GM10266 (cell line): ENCODE results near the gene RECQL5.

Experiments used
- DNase-seq: peaks from one replicate; pipeline ENCODE4 v3.0.0; 2012; ENCODE audit errors: extremely low spot score
- TF ChIP-seq, protein P1 (sequence below): IDR thresholded peaks from 2 replicates; pipeline ENCODE4 v1.5.1; 2012; ENCODE audit warnings: mild to moderate bottlenecking, low read depth; ENCODE audit not compliant: control insufficient read depth, insufficient read depth; ENCODE audit errors: missing control alignments

The RECQL5 gene

DNA sequence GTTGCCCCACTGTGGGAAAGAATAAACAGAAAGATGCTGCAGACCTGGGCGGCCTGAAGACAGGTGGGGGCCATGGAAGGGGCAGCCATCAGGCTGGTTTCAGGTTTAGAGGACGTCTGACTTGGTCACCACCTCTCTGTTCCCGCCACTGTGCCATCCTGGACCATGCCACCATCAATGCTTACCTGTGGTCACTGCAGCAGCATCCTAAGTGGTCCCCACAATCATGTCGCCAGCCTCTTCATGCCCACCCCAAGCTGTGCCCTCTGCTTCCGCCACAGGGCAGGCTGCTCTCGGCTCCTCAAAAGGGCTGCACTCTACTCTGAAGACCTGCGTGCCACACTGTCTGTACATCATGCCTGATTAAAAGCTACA is 23.3 kb downstream of the RECQL5 start:
- TF ChIP-seq, protein P1, sequence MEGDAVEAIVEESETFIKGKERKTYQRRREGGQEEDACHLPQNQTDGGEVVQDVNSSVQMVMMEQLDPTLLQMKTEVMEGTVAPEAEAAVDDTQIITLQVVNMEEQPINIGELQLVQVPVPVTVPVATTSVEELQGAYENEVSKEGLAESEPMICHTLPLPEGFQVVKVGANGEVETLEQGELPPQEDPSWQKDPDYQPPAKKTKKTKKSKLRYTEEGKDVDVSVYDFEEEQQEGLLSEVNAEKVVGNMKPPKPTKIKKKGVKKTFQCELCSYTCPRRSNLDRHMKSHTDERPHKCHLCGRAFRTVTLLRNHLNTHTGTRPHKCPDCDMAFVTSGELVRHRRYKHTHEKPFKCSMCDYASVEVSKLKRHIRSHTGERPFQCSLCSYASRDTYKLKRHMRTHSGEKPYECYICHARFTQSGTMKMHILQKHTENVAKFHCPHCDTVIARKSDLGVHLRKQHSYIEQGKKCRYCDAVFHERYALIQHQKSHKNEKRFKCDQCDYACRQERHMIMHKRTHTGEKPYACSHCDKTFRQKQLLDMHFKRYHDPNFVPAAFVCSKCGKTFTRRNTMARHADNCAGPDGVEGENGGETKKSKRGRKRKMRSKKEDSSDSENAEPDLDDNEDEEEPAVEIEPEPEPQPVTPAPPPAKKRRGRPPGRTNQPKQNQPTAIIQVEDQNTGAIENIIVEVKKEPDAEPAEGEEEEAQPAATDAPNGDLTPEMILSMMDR: no peak
- DNase-seq: no peak

DNA sequence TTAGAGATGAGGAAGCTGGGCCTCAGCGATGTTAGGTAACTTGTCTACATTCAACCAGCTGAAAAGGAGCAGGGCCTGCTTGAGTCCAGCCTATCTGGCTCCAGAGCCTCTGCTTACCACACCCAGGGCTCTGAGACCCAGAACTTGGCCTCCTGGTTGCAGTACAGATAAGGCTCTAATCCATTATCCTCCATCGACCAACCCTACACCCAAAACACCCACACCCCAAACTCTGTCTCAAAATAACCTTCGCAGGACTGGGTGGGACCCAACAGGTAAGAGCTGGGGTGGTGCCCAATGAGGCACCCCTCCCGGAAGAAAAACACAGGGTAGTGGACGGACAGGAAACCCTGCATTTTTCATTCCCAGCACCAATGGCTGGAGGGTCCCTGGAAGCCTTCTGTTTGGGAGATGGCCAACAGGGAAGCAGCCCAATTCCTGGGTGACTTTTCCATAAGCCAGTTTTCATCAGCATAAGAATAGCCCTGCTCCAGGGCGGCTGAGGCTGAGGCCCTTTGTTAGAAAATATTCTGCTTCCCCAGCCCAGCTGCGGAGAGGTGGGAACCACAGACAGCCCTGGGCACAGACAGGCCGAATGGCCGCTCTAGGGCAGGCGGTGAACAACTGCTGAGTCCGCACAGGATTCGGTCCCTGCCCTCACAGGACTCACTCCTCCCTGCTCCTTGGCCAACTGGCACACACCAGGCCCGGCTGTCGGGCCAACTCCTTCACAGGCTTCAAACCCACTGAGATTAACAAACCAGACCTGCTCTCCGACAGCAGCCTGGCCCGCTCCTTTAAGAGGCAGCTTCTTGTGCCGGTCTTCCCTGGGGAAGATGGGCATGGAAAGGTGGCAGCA is 23.9 kb downstream of the RECQL5 start:
- DNase-seq: no peak
- TF ChIP-seq, protein P1: no peak

DNA sequence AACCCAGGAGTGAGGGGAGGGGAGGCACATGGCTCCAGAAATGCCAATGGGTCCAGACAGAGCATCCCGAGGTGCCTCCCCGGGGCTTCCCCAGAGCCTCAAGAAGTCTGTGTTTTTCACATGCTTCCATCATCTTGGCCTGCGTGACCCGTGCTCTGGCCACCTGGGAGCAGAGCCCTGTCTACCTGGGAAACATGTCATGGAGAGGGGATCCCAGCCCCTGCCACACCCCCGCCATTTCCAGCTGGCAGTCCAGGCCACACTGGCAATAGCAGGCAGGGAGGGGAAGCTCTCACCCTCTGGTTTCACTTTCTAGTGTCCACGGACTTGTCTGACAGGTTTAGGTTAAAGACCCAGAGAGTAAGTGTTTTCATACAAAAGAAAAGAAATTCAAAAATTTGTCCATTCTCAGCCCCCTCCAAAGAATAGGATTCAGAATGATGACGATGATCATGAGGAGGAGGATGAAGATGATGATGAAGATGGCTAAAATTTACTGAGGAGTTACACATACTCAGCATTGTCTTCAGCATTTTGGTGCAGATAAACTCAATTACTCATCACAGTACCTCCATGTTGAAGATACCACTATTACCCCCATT is 24.7 kb downstream of the RECQL5 start:
- no peak for DNase-seq
- TF ChIP-seq, protein P1: no peak

DNA sequence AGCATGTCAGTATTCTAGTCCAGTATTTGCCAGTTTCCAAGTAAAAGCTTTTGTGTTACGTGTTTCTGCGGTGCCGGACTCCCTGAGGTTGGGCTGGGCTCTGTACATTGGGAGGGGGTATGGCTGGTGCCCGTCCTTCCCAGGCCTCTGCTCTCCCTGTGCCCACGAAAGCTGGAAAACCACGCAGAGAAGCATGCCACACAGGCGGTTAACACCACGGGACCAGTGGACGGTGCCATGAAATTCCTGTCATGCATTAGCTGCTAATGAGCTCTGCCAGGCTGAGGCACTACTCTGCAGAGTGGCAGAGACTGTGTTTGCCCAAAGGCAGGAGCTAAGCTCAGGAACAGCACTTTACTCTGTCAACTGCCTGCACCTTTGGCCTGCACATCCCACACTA is 25.6 kb downstream of the RECQL5 start:
- TF ChIP-seq, protein P1: no peak
- no peak for DNase-seq

DNA sequence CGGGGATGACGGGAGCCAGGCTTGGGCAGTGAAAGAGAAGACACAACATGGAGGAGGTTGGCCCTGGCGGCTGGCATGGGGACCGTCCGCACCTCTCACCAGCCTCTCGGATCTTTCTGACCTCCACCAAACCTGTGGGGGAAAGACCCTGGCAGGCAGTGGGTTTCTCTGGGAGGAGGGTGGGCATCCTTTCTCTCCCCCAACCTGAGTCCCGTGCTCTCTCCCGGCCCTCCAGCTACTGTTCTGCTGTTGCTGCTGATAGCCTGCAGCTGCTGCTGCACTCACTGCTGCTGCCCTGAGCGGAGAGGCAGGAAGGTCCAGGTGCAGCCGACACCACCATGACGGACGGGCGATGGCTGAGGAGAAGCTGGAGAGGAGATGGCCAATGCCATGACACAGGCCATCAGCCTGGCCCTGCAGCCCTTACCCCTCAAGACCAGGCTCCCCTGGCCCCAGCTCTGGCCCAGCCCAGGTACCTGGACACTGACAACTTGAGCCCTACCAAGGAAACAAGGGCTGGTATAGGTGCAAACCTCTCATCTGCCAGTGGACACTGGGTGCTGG is 26.3 kb downstream of the RECQL5 start:
- DNase-seq: no peak
- TF ChIP-seq, protein P1: no peak

DNA sequence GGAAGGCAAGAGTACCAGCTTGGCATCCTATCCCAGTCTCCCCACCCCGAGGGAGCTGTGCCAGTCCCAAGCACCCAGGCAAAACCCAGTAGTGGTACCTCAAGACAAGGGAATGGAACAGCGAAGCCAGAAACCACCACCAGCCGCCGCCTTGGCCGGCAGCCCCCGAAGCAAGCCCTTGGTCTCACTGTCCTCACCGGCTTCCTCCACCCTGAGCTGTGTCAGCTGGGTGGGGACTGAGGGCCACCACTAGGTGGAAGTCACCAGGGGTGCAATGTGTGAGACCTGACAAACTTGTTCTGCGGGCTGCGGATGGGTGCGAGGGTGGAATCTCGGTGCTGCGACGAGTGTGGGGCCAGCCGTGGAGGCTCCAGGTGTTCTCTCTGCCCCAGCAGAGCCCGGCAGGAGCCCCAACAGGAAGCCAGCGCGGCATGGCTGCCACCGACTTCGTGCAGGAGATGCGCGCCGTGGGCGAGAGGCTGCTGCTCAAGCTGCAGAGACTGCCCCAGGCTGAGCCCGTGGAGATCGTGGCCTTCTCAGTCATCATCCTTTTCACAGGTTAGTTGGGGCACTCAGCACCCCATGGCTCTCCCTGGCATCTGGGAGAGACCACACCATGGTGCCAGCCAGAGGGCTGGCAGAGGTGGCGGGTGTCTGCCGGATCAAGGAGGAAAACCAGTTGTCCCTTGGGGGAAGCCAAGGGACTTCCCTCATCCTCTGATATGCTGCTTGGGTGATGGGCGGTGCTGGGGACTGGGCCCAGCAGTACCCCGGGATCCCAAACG is 27.0 kb downstream of the RECQL5 start:
- TF ChIP-seq, protein P1: no peak
- DNase-seq: no peak
